Body of pancreas (tissue), 4 donors: ENCODE results near the gene IPO11.

Experiments used
- CTCF ChIP-seq, 7 experiments: fragments of 450-650 bp in 4 of 7; fragments of 200-600 bp in 3 of 7; sonication (generic) in 3 of 7; IDR thresholded peaks; one replicate each; pipeline ENCODE4 v1.5.1; 2016 to 2019; ENCODE audit warnings: antibody characterized with exemption in 7 of 7
- POLR2A ChIP-seq, 3 donors: fragments of 450-650 bp; IDR thresholded peaks; one replicate each; pipeline ENCODE4 v1.6.1; 2016; ENCODE audit warnings: antibody characterized with exemption in 3 of 3, mild to moderate bottlenecking in 2 of 3

GRCh38 chr5:62538017-62538942, 125.7 kb downstream of the IPO11 start:
- no peak for TF ChIP-seq CTCF (IDR thresholded peaks at IDR 0.05)
- no peak for TF ChIP-seq POLR2A (IDR thresholded peaks at IDR 0.05)
